IMR-90 (cell line): ENCODE results near the gene ACVR1. TPM values are rescaled to one million over a fixed set of nuclear protein-coding genes. Genes with fewer than 3 reads are reported as not detected.

ENCODE experiments used
- ATAC-seq: fragments of 200-7000 bp; cut with Tn5 transposase; 2 replicates; pipeline ENCODE4 v1.9.1; 2020; ENCODE audit warnings: low read depth, mild to moderate bottlenecking, moderate library complexity
- BruUV-seq: library from RNA; stranded (reverse); fragments of 400-500 nt; replicated peaks from 2 replicates; lab custom pipeline; 2021; lab: Mats Ljungman, UMichigan
- CTCF ChIA-PET: fragments of 300-600 bp; formaldehyde crosslinking; extraction: SDS; loops from one replicate; lab custom pipeline; 2021; ENCODE audit warnings: antibody characterized with exemption; lab: Yijun Ruan, JAX
- POLR2A ChIA-PET: fragments of 300-600 bp; sonication (Branson Sonifier 250); formaldehyde crosslinking; loops from one replicate; lab custom pipeline; 2022; ENCODE audit warnings: antibody characterized with exemption; ENCODE audit not compliant: unreplicated experiment; lab: Charles Lee
- DNase-seq: peaks from one replicate; pipeline ENCODE4 v3.0.0; 2013
- H2AFZ ChIP-seq: replicated peaks from 2 replicates; pipeline ENCODE3; 2013; ENCODE audit warnings: low read length, mild to moderate bottlenecking; ENCODE audit not compliant: poor library complexity
- H2AK5ac ChIP-seq: 2 replicates; pipeline ENCODE4 v1.6.1; 2013; ENCODE audit warnings: low read depth, low read length, inconsistent platforms
- H2AK9ac ChIP-seq: replicated peaks from 2 replicates; pipeline ENCODE3; 2013; ENCODE audit warnings: mild to moderate bottlenecking, low read depth, low read length, moderate library complexity; ENCODE audit not compliant: poor library complexity
- H2BK120ac ChIP-seq: 2 replicates; pipeline ENCODE4 v1.6.1; 2013; ENCODE audit warnings: low read depth, low read length, inconsistent platforms
- H2BK15ac ChIP-seq: 3 replicates; pipeline ENCODE4 v1.6.1; 2013; ENCODE audit warnings: low read depth, low read length, inconsistent platforms
- H2BK20ac ChIP-seq: 2 replicates; pipeline ENCODE4 v1.6.1; 2013; ENCODE audit warnings: low read depth, mild to moderate bottlenecking, inconsistent platforms, low read length, moderate library complexity
- H2BK5ac ChIP-seq: 2 replicates; pipeline ENCODE4 v1.6.1; 2013; ENCODE audit warnings: mild to moderate bottlenecking, low read depth, low read length, inconsistent platforms; ENCODE audit not compliant: poor library complexity, severe bottlenecking
- H3K14ac ChIP-seq: replicated peaks from 2 replicates; pipeline ENCODE4 v1.6.1; 2013; ENCODE audit warnings: low read depth, low read length, inconsistent platforms
- H3K18ac ChIP-seq: 2 replicates; pipeline ENCODE4 v1.6.1; 2013; ENCODE audit warnings: low read depth, low read length, control low read depth
- H3K23ac ChIP-seq: 2 replicates; pipeline ENCODE4 v1.6.1; 2013; ENCODE audit warnings: low read depth, low read length, inconsistent platforms
- H3K27ac ChIP-seq: 2 replicates; pipeline ENCODE4 v1.5.1; 2013; ENCODE audit warnings: mild to moderate bottlenecking, control low read depth, low read length; ENCODE audit not compliant: insufficient read depth
- H3K27me3 ChIP-seq: 2 replicates; pipeline ENCODE4 v1.6.1; 2013; ENCODE audit warnings: low read length; ENCODE audit not compliant: control insufficient read depth, insufficient read depth
- H3K36me3 ChIP-seq: 2 replicates; pipeline ENCODE4 v1.6.1; 2013; ENCODE audit warnings: low read length, mixed read lengths; ENCODE audit not compliant: control insufficient read depth, insufficient read depth
- H3K4ac ChIP-seq: 2 replicates; pipeline ENCODE4 v1.6.1; 2013; ENCODE audit warnings: low read depth, low read length, inconsistent platforms
- H3K4me1 ChIP-seq: 2 replicates; pipeline ENCODE4 v1.6.1; 2013; ENCODE audit warnings: low read length, mixed read lengths; ENCODE audit not compliant: control insufficient read depth, insufficient read depth
- H3K4me2 ChIP-seq: 2 replicates; pipeline ENCODE4 v1.6.1; 2013; ENCODE audit warnings: low read depth, mild to moderate bottlenecking, control low read depth, low read length, moderate library complexity
- H3K4me3 ChIP-seq: 2 replicates; pipeline ENCODE4 v1.5.1; 2013; ENCODE audit warnings: low read depth, mild to moderate bottlenecking, control low read depth, low read length, moderate library complexity; ENCODE audit not compliant: insufficient read depth
- H3K56ac ChIP-seq: 2 replicates; pipeline ENCODE4 v1.6.1; 2013; ENCODE audit warnings: low read length, inconsistent platforms; ENCODE audit not compliant: insufficient read depth; ENCODE audit errors: extremely low read depth
- H3K79me1 ChIP-seq, 2 experiments: 2 replicates each; pipeline ENCODE4 v1.6.1; 2013; ENCODE audit warnings: low read length in 2 of 2, inconsistent platforms in 1 of 2, low read depth in 1 of 2
- H3K9ac ChIP-seq: 2 replicates; pipeline ENCODE4 v1.6.1; 2013; ENCODE audit warnings: low read depth, low read length, control low read depth
- H3K9me1 ChIP-seq: 2 replicates; pipeline ENCODE4 v1.6.1; 2013; ENCODE audit warnings: low read length, inconsistent platforms; ENCODE audit not compliant: insufficient read depth
- H3K9me3 ChIP-seq: 2 replicates; pipeline ENCODE4 v1.6.1; 2013; ENCODE audit warnings: low read length; ENCODE audit not compliant: control insufficient read depth, insufficient read depth
- H4K20me1 ChIP-seq: 2 replicates; pipeline ENCODE4 v1.6.1; 2013; ENCODE audit warnings: low read length, inconsistent platforms; ENCODE audit not compliant: insufficient read depth
- H4K5ac ChIP-seq: 2 replicates; pipeline ENCODE4 v1.6.1; 2013; ENCODE audit warnings: mild to moderate bottlenecking, low read depth, low read length, control low read depth
- H4K8ac ChIP-seq, 2 experiments: 2 replicates each; pipeline ENCODE4 v1.6.1; 2013; ENCODE audit warnings: low read depth in 2 of 2, low read length in 2 of 2, control low read depth in 1 of 2, inconsistent platforms in 1 of 2
- H4K91ac ChIP-seq: 2 replicates; pipeline ENCODE4 v1.6.1; 2013; ENCODE audit warnings: low read depth, low read length, inconsistent platforms; ENCODE audit not compliant: insufficient read depth
- NFE2L2 ChIP-seq: fragments of 150-350 bp; IDR thresholded peaks from 2 replicates; pipeline ENCODE4 v1.6.1; 2016; ENCODE audit warnings: low read depth, mild to moderate bottlenecking, low read length
- WGBS, 2 experiments: methylation state at CpG; one replicate each; pipeline versions ENCODE4 v1.1.5 to v1.1.7; 2013; ENCODE audit warnings: missing lambda C conversion rate in 2 of 2; ENCODE audit not compliant: insufficient read length in 1 of 2; ENCODE audit errors: extremely low coverage in 2 of 2; 5-methylcytosine and 5-hydroxymethylcytosine counted together
- dilution Hi-C: fragments of 300-500 bp; cut with HindIII; formaldehyde crosslinking; loops from one replicate; pipeline ENCODE4 v1.14.3; 2018; ENCODE audit warnings: low sequenced_read_pairs; ENCODE audit not compliant: unreplicated experiment
- in situ Hi-C: fragments of 300-500 bp; cut with MboI; formaldehyde crosslinking; loops from 3 replicates; pipeline ENCODE4 v1.14.3; 2019; ENCODE audit warnings: low sequenced_read_pairs, inconsistent platforms, mixed read lengths
- intact Hi-C: fragments of 100-400 bp; cut with micrococcal nuclease; formaldehyde crosslinking; loops from 2 replicates; pipeline ENCODE4 v1.10.0; 2022
- polyA plus RNA-seq, 3 experiments: library from polyadenylated mRNA; depleted of rRNA; stranded (reverse); fragments of >200 nt; gene quantifications; 2 replicates each; pipeline ENCODE4 v1.2.3, GENCODE V29; 2012; ENCODE audit warnings: low replicate concordance in 1 of 3
- total RNA-seq: library from RNA; depleted of rRNA; stranded (reverse); fragments of >200 nt; gene quantifications from 2 replicates; pipeline ENCODE4 v1.2.3, GENCODE V29; 2012

The ACVR1 gene
- total and polyA plus RNA-seq, 2 of the 4 experiments (the other 2 are of a cell fraction): 21.1 to 40.8 TPM

DNA sequence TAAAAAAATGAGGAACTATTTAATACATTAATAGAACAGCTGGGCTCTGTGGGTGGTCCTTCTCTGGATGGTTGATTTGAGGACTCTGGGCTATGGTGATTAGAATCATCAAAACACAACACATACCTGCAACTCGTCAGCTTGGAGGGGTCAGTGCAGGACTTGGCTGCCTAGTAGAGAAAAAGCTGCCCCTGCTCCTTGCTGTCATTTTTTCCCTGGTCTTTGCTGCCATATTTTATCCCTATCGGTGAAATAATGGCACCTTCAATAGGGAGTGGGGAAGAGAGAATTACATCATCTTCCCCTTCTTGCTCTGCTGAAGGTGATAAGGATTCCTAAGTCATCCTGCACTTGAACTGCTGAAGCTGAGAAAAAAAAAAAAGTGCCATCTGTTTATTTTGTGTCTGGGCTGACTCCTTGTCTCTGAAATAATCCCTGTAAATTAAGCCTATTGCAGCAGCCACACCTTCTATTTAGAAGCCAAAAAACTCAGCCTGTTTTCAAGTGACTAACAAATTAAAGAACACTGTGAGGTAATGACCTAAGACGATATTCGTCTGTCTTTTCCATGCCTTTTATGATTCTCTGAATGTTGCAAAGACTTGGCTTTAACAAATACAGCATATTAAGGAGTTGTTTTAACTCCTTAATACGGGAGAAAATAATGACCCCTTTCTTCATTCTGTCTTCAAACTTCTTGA lies 89.3 kb downstream of the ACVR1 start:
- H3K4me1 ChIP-seq: peaks cover 25% of the 10 kb centered on the region
- no peaks in the 10 kb centered on the region for H3K27me3 ChIP-seq
- no peak overlapping the region for H3K14ac ChIP-seq
- no peak overlapping the region for H3K4me3 ChIP-seq
- H3K79me1 ChIP-seq: peaks cover 27 to 75% of the 10 kb centered on the region in 2 experiments
- DNase-seq: no peak
- H4K20me1 ChIP-seq: peaks cover 13% of the 10 kb centered on the region; the same call in 1 of the 2 replicates
- no peak overlapping the region for H3K9ac ChIP-seq
- no CpG with 5 or more reads among the region's 5 CpGs for WGBS, 2 experiments
- in situ Hi-C loops (loop anchor here (5.0 kb wide), 1 partner anchor 90 kb away; the partner anchor contains the start of gene ACVR1), intact Hi-C loops (loop anchor here (10.0 kb wide), 1 partner anchor 668 kb away; the partner anchor contains the start of genes CCDC148 and PKP4), dilution Hi-C loops (no loop called here)
- CTCF ChIA-PET: no interaction called here
- no peak overlapping the region for H4K5ac ChIP-seq
- no peak overlapping the region for H2AFZ ChIP-seq
- no peak overlapping the region for H3K56ac ChIP-seq
- ATAC-seq: no peak
- no peak overlapping the region for H4K91ac ChIP-seq
- H3K36me3 ChIP-seq: 0 out of 2 replicates have a peak, but pooled peaks cover 4% of the 10 kb centered on the region
- H2BK15ac ChIP-seq: no peak overlapping the region
- H2BK5ac ChIP-seq: no peak overlapping the region
- BruUV-seq: no TSS peak
- no peak overlapping the region for H2AK9ac ChIP-seq
- POLR2A ChIA-PET: no interaction called here
- no peak overlapping the region for H3K4ac ChIP-seq
- H2BK120ac ChIP-seq: no peak overlapping the region
- no peak overlapping the region for H2BK20ac ChIP-seq
- H2AK5ac ChIP-seq: no peak overlapping the region
- TF ChIP-seq NFE2L2: no peak
- H3K9me3 ChIP-seq: no peaks in the 10 kb centered on the region
- H3K23ac ChIP-seq: no peak overlapping the region
- H3K4me2 ChIP-seq: no peak overlapping the region
- H3K18ac ChIP-seq: peak overlapping the region; percentile 40; the same call in 1 of the 2 replicates
- peaks cover 28% of the 10 kb centered on the region for H3K9me1 ChIP-seq
- no peak overlapping the region for H4K8ac ChIP-seq
- no peak overlapping the region for H3K27ac ChIP-seq
